HG03097 (cell line): ENCODE results near the gene LILRA1.
"Not testable (repeated sequence)": the region's sequence is repeated elsewhere in the genome, so short reads cannot be mapped to it uniquely, and the experiment has no call there.

ENCODE experiments used
- ATAC-seq: cut with Tn5 transposase; IDR thresholded peaks from one replicate; pipeline ENCODE4 v1.9.1; 2021; ENCODE audit not compliant: unreplicated experiment, low FRiP score

Gene LILRA1

DNA sequence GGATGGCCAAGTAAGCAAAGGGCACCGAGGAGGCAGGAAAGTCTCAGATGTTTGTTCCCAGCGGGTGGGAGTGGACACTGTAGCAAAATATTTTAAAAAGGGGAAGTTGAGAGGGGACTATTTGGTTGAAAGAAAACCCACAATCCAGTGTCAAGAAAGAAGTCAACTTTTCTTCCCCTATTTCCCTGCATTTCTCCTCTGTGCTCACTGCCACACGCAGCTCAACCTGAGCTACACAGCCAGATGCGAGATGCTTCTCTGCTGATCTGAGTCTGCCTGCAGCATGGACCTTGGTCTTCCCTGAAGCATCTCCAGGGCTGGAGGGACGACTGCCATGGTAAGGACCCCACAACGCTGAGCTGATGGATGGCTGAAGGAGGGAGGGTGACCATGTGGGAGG is at the start of gene LILRA1:
Gene LILRA1, plus strand, starts transcription at position 188 of the 400 bp plus-strand sequence. CDS start 613 bp downstream, outside the sequence.
- not testable (repeated sequence) for ATAC-seq

DNA sequence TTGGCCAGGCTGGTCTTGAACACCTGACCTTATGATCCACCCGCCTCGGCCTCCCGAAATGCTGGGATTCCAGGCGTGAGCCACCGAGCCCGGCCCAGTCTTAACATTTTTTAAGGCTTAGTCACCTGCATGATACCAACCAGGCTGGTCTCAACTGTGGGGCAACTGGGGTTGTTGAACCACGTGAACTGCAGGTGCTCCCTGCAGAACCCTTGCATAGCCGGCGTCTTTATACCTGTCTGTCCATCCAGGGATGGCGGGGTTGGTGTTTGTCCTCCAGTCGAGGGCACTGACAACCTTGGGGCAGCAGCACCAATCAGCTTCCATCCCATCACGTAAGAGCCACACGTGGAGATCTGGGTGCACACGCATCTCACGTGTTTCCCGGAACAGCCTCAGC is 44.6 kb upstream of the LILRA1 start:
- ATAC-seq: no peak

- no peak for ATAC-seq
Observed at GRCh38 chr19:54549224-54549623, 44.2 kb upstream of the LILRA1 start.

- peak; percentile 51 for ATAC-seq
Observed at GRCh38 chr19:54551293-54551692, 42.1 kb upstream of the LILRA1 start.

- peak; percentile 38 for ATAC-seq
Observed at GRCh38 chr19:54551950-54552912, 41.2 kb upstream of the LILRA1 start.

DNA sequence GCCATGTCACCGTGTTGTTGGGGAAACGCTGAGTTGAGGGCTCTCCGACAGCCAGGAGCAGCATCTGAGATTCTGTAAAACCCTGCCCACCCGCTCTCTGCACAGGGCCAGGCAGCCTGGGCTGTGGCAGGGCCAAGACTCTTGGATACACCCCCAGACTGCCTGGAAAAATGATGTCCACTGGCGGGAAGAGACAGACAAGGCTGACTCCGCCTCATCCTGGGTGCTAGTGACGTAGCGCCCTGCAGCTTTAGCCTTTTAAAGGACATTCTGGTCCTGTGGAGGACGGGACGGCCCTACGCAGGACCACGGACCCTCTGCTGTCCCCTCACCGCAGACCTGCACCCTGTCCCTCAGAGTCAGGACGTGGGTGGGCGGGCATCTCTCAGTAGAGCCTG is 40.5 kb upstream of the LILRA1 start:
- ATAC-seq: no peak

- ATAC-seq: no peak
Observed at GRCh38 chr19:54554006-54554405, 39.4 kb upstream of the LILRA1 start.

- ATAC-seq: no peak
Observed at GRCh38 chr19:54554896-54555295, 38.5 kb upstream of the LILRA1 start.

DNA sequence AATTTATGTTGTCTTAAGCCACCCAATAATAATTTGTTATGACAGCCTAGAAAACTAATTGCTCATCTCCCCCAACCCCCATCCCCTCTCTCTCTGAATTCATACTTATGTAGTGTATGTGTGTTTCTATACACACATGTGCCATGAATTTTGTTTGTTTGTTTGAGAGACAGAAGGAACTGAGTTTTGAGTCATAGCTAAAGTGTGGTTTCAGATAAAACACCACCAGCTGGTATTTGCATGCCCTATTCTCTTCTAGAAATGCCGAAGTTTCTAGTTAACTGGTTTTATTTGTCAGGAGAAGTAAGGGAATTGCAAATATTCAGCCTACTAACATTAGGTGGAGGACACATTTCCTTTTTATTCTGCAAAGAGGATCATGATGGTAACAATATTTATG is 37.2 kb upstream of the LILRA1 start:
- ATAC-seq: no peak

GRCh38 chr19:54558339-54558738 is 35.1 kb upstream of the LILRA1 start:
- no peak for ATAC-seq

DNA sequence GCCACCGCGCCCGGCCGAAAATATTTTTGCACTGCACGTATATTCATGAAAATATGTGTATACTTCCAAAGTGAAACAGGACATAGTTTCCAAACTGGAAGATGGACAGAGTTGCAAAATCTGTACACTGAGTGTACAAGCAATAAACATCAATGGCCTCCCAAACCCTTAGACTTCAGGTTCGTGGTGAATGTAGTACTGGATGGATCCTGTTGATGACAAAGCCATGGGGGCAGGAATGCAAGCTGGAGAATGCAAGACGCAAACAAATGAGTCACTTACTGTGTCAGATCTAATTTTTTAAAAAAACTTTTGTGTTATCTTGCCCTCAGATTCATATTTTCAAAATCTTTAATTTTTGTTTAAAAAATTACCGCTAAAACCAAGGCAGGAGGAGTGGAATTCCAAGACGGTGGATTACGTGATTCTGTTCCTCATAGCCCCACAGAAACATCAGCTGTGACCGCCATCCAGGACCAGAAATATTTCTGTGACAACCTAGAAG is 32.5 kb upstream of the LILRA1 start:
- no peak for ATAC-seq

- no peak for ATAC-seq
Observed at GRCh38 chr19:54561840-54562239, 31.6 kb upstream of the LILRA1 start.

DNA sequence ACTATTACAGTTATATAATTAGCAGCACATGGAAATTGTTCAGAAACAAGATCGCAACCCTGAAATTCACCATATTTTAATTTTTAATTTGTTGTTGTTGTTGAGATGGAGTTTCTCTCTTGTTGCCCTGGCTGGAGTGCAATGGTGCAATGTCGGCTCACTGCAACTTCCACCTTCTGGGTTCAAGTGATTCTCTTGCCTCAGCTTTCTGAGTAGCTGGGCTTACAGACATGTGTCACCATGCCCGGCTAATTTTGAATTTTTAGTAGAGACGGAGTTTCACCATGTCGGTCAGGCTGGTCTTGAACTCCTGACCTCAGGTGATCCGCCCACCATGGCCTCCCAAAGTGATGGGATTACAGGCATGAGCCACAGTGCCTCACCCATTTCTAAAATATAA is 30.2 kb upstream of the LILRA1 start:
- not testable (repeated sequence) for ATAC-seq

- ATAC-seq: no peak
Observed at GRCh38 chr19:54570316-54570715, 23.1 kb upstream of the LILRA1 start.

DNA sequence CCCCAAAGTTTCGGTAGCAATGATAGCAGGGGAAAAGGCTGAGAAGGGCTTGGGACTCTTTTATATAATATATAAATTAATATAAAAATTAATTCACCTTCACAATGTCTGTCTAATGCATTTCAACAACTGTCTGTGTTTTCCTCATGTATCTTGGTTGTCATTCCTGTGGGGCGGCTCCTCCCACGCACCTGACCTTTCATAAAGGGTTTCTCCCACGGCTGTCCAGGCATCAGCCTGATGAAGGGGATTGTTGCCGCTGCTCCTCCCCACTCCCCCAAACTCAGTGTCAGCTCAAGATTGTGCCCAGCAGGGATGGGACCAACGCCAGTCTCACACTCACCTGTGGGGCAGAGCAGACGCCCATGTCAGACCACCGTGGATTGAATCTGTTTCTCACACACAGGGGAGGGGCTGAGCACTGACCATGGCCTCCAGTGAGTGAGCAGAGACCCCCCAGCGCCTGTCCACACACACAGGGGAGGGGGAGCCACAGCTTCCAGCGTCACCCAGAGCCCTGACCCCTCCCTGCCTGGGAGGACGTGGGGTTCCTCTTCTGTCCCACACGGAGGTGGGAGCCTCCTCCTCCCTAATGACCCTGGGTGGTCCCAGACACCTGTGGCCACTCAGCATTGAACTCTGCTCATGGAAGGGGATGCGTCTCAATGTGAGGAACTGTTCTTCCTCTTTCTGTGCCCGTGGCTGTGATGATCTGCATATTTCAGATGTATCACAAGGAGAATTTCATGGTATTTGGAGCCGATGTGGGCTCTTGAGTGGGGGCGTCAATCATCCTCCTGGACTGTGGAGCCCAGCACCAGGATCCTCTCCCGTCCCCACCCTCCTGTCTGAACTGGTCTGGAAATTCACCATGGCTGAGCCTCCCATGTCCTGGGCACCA is 21.5 kb upstream of the LILRA1 start:
- ATAC-seq: not testable (repeated sequence)

DNA sequence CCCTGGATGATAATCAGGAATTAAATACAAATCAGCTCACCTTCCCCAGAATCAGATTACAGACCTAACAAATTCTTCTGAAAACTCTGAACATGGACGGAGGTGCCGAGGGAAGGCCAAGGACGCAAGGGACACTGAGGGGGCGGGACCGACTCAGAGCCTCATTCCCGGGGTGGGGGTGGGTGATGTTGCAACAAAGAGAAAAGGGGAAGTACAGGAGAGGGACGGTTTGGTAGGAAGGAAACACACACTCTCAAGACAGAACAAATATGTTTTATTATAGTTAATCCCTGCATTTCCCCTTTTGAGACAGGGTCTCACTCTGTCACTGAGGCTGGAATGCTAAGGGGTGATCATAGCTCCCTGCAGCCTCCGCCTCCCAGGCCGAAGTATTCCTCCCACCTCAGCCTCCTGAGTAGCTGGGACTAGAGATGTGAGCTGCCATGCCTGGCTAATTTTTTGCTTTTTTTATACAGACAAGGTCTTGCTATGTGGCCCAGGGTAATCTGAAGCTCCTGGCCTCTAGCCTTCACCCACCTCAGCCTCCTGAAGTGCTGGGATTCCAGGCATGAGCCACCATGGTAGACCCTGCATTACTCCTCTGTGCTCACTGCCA is 20.6 kb upstream of the LILRA1 start:
- ATAC-seq: no peak

DNA sequence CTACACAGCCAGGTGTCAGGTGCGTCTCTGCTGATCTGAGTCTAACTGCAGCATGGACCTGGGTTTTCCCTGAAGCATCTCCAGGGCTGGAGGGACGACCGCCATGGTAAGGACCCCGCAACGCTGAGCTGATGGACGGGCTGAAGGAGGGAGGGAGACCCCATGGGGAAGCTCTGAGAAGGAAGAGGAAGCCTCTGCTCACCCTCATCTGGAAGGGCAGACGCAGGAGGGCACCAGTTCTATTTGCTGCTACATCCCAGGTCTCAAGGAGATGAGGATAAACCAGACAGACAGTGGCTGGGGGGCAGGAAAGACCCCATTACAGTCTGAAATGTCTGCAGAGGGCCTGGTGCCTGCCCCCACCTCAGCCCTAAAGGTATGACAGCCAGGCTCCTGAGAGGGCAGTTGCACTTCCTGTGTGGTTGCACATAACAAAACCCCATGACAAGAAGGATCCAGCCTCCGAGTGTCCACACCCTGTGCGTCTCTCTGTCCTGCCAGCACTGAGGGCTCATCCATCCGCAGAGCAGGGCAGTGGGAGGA is 20.0 kb upstream of the LILRA1 start, which contains the start of gene LILRA2:
Gene LILRA2, plus strand, starts transcription at position 461 of the 543 bp plus-strand sequence. CDS start 89 bp downstream, outside the sequence.
- ATAC-seq: no peak

GRCh38 chr19:54574051-54574450 is 19.4 kb upstream of the LILRA1 start:
- no peak for ATAC-seq

GRCh38 chr19:54574527-54575056 is 18.8 kb upstream of the LILRA1 start:
- no peak for ATAC-seq

GRCh38 chr19:54575205-54575604 is 18.2 kb upstream of the LILRA1 start:
- ATAC-seq: not testable (repeated sequence)
